ENCODE results near the gene ASPHD1. TPM values are rescaled to one million over a fixed set of nuclear protein-coding genes. Genes with fewer than 3 reads are reported as not detected.
A peak's percentile ranks its signal among the peaks of the same experiment; 100 is the strongest.
"Not testable (repeated sequence)": the region's sequence is repeated elsewhere in the genome, so short reads cannot be mapped to it uniquely, and the experiment has no call there.

Gene ASPHD1
- 0.47 TPM in 1 of 2 replicates, not detected in the other for total RNA-seq

GRCh38 chr16:29900102-29900887, at the start of gene ASPHD1:
Gene ASPHD1, plus strand, starts transcription at chr16:29900488. Its CDS starts 484 bp downstream, at chr16:29900972.
- DNase-seq: peak; percentile 64

- no peak for DNase-seq
Observed at GRCh38 chr16:29850998-29851397, 49.3 kb upstream of the ASPHD1 start.

- peak; percentile 95 for DNase-seq
Observed at GRCh38 chr16:29852654-29853053, 47.6 kb upstream of the ASPHD1 start.

- DNase-seq: no peak
Observed at GRCh38 chr16:29854520-29855100, 45.7 kb upstream of the ASPHD1 start.

- no peak for DNase-seq
Observed at GRCh38 chr16:29857133-29857760, 43.0 kb upstream of the ASPHD1 start.

- DNase-seq: no peak
Observed at GRCh38 chr16:29858149-29858849, 42.0 kb upstream of the ASPHD1 start.

- no peak for DNase-seq
Observed at GRCh38 chr16:29858974-29859373, 41.3 kb upstream of the ASPHD1 start.

- no peak for DNase-seq
Observed at GRCh38 chr16:29860218-29860617, 40.1 kb upstream of the ASPHD1 start.

- peak; percentile 57 for DNase-seq
Observed at GRCh38 chr16:29862383-29862883, 37.9 kb upstream of the ASPHD1 start.

GRCh38 chr16:29862884-29863668, 37.2 kb upstream of the ASPHD1 start, which contains the start of gene CDIPT:
Gene CDIPT, minus strand, starts transcription at chr16:29863226. Its CDS starts 369 bp downstream, at chr16:29862857.
- DNase-seq: peak; percentile 99

GRCh38 chr16:29863669-29863984, 36.7 kb upstream of the ASPHD1 start:
- no peak for DNase-seq

- no peak for DNase-seq
Observed at GRCh38 chr16:29864205-29864604, 36.1 kb upstream of the ASPHD1 start.

- no peak for DNase-seq
Observed at GRCh38 chr16:29868396-29869009, 31.8 kb upstream of the ASPHD1 start.

GRCh38 chr16:29869067-29869466, 31.2 kb upstream of the ASPHD1 start:
- not testable (repeated sequence) for DNase-seq

GRCh38 chr16:29871822-29872546, 28.3 kb upstream of the ASPHD1 start:
- no peak for DNase-seq

GRCh38 chr16:29873319-29873718, 27.0 kb upstream of the ASPHD1 start:
- DNase-seq: no peak

- DNase-seq: no peak
Observed at GRCh38 chr16:29875206-29875605, 25.1 kb upstream of the ASPHD1 start.

GRCh38 chr16:29876217-29876593, 24.1 kb upstream of the ASPHD1 start:
- DNase-seq: no peak

- DNase-seq: no peak
Observed at GRCh38 chr16:29876594-29877249, 23.6 kb upstream of the ASPHD1 start.

- peak; percentile 33 for DNase-seq
Observed at GRCh38 chr16:29877266-29877961, 22.9 kb upstream of the ASPHD1 start.
